NCI-H146 (cell line): ENCODE data around the gene ZFYVE21.
"Not testable (repeated sequence)": the region's sequence is repeated elsewhere in the genome, so short reads cannot be mapped to it uniquely, and the experiment has no call there.

Experiments
- DNase-seq: peaks from one replicate; lab custom pipeline; 2025; lab: John Stamatoyannopoulos, UW

ZFYVE21 gene

GRCh38 chr14:103763730-103764488, 48.3 kb downstream of the ZFYVE21 start:
- DNase-seq, result no peak

GRCh38 chr14:103765526-103765925, 49.9 kb downstream of the ZFYVE21 start:
- no peak for DNase-seq

GRCh38 chr14:103767336-103767894, 51.8 kb downstream of the ZFYVE21 start:
- no peak for DNase-seq

GRCh38 chr14:103770500-103770899, 54.9 kb downstream of the ZFYVE21 start:
- no peak for DNase-seq

DNA sequence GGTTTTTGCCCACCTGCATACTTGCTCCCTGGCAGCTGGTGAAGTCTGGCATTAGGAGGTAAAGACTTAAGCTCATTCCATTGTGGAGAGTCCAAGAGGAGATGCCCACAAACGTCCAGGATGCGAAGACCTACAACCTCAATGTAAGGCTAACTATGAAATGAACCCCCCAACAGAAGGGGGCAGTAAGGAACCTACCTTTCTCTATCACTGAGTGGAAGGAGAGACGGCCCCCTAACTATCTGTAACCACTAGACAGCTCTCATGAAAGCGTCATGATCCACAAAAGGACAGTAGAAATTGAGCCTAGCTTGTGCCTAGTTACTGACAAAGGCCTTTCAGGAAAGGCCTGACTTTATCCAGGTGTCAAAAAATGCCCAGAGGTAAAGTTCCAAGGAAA, 55.3 kb downstream of the ZFYVE21 start:
- no peak for DNase-seq

- DNase-seq, result no peak
Observed at GRCh38 chr14:103772078-103772712, 56.6 kb downstream of the ZFYVE21 start.

DNA sequence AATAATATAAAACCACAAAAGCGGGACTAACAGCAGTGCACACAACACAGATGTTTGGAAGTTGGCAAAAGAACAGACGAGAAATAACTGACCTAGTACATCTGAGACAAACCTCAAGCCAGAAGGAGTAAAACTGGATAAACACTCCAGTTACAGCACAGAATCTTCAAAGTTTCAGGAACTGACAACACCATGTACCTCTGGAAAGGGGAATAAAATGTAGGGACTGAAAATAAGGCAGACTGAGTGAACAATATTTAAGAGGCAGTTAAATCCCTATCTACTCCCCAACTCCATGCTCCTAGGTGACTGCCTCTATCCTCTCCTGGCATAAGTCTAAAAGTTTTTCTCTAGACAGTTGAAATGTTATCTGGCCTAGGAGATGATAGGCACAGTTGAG, 57.9 kb downstream of the ZFYVE21 start:
- no peak for DNase-seq

DNA sequence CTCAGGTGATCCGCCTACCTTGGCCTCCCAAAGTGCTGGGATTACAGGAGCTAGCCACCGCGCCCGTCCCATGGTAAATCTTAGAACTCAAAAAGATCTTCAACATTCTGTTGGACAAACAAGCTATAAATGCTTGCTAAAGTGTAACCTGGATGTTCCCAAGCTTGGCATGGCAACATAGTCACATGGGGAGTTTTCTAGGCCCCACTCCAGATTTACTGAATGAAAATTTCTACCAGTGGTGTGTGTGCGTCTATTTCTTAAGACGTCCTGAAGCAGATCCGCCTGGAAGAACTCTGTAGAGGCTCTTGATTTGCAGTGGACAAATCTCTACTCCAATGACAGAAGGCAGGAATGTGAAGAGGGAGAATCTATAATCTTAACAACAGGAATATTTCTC, 59.9 kb downstream of the ZFYVE21 start:
- DNase-seq, result no peak

- DNase-seq, result not testable (repeated sequence)
Observed at GRCh38 chr14:103776319-103776718, 60.7 kb downstream of the ZFYVE21 start.

DNA sequence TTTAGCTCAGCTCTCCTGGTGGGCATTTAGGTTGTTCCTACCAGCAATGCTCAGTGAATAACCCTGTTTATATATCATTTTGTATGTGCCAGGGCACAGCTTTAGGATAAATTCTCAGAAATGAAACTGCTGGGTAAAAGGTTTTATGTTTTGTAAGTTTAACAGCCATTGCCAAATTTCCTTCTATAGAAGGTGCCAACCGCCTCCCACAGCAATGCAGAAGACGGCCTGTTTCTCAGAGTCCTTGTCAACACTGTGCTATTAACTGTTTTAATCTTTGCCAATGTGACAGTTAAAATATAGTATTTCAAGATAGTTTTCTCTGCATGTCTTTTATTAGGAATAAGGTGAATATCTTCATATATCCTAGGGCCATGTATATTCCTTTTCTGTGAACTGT, 66.8 kb downstream of the ZFYVE21 start:
- DNase-seq, result no peak
